ENCODE data around the gene ZDHHC11.
"Not testable (repeated sequence)": the region's sequence is repeated elsewhere in the genome, so short reads cannot be mapped to it uniquely, and the experiment has no call there.

The ZDHHC11 gene

DNA sequence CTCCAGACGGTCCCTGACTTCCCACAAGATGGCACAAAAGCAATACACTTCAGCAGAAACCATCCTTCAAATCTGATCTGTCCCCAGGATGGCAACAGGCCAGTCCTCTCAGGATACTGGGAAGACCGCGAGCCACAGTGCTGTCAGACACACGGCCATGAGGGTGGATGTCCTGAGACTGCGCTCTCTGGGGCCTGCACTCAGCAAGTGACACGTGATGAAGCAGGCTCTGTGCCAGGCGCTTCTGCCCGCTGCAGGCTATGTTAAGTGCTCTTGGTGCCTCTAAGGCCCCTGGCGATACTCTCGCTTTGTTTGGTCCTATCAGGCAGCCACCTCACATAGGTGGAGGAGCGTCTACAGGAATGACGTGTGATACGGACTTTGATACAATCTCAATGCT is 34.7 kb upstream of the ZDHHC11 start:
- H3K36me3 ChIP-seq (ENCODE audit: control insufficient read depth, insufficient read depth, low read length): peaks cover 53% of the 10 kb centered on the region
- no peak overlapping the region for H3K4me3 ChIP-seq (ENCODE audit: low read length)
- H3K9ac ChIP-seq (ENCODE audit: low read length): no peak overlapping the region
- no peaks in the 10 kb centered on the region for H3K27me3 ChIP-seq (ENCODE audit: control insufficient read depth, insufficient read depth, low read length)
- no peak overlapping the region for H3K27ac ChIP-seq (ENCODE audit: low read depth, low read length)
- H3K4me1 ChIP-seq (ENCODE audit: control insufficient read depth, insufficient read depth, low read length): no peaks in the 10 kb centered on the region

DNA sequence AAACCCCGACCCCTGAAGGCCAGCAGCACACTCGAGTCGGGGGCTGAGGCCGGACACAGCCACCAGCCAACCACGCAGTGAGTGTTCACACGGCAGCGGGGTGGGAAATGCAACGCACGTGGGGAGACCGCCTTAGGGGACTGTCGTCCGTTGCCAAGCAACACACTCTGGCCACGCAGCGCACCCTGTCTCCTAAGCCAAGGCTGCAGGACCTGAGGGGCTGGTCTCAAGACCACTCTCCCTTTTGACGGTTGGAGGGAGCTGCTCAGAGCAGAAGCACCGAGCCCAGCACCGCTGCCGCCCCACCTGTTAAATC is 34.3 kb upstream of the ZDHHC11 start:
- H3K27me3 ChIP-seq (ENCODE audit: control insufficient read depth, insufficient read depth, low read length): no peaks in the 10 kb centered on the region
- no peak overlapping the region for H3K9ac ChIP-seq (ENCODE audit: low read length)
- no peaks in the 10 kb centered on the region for H3K4me1 ChIP-seq (ENCODE audit: control insufficient read depth, insufficient read depth, low read length)
- peaks cover 51% of the 10 kb centered on the region for H3K36me3 ChIP-seq (ENCODE audit: control insufficient read depth, insufficient read depth, low read length)
- no peak overlapping the region for H3K27ac ChIP-seq (ENCODE audit: low read depth, low read length)
- no peak overlapping the region for H3K4me3 ChIP-seq (ENCODE audit: low read length)

DNA sequence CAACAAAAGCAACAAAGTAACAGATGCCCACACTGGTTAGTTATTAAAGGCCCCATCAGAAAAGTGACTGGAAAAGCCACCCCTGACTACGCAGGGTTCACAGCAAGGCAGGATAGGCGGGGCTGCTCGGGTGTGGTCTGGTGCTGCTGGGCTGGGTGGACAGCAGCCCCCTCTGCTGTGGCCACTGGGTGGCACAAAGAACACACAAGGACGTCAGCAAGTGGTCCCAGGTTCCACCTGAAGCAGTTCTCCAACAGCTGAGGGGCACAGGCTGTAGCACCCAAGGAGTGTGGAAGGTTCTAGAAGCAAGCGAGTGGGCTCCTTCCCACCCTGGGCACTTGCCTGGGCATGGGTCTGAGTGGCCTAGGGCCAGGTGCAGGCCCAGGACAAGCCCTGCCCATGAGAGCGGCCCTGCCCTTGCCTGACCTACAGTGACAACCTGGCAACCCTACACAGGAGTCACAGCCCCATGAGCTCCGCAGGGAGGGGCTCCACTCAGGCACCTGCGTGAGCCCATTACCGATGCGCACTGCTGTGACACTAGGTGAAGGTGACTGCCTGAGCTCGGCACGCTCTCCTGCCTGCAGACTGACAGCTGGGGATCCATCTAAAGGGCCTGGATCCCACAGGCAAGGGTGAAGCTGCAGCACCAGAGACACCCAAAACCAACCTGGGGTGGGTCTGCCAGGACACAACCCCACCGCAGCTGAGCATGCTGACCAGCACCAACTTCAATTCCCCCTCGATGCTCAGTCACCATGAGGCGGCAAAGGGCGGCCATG is 33.8 kb upstream of the ZDHHC11 start:
- Histone ChIP-seq H3K36me3 (ENCODE audit: control insufficient read depth, insufficient read depth, low read length) (peaks cover 49% of the 10 kb centered on the region), H3K27ac (ENCODE audit: low read depth, low read length) (no peak overlapping the region), H3K9ac (ENCODE audit: low read length) (no peak overlapping the region)

DNA sequence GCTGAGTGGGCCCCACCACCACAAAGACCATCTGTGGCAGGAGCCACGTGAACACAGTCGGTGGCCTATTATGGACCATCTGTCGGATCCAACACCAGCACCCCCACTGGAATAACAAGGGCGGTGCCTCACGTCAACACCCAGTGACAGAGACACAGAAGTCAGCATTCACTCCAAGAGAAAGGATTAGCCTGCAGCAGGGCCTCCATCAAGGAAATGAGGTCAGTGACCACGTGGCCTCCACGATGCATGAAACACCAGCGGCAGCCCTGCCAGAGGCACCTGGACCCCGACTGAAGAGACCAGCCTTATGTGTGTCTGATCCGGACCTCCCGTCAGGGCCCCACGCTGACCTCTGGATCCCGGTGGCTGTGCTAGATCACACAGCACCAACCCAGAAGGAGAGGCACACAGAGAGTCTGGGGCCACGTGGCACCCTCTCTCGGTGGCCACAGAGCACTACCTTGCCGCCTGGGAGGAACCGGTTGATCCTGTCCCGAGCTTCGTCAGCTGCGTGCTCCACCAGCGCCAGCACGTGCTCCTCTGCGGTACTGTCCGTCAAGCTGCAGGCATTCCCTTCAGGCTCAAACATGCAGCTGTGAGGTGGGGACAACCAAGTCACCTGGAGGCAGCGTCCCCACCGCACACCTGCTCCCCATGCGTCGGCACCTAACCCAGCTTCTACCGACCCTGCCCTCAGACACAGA is 32.8 kb upstream of the ZDHHC11 start:
- Histone ChIP-seq H3K36me3 (ENCODE audit: control insufficient read depth, insufficient read depth, low read length) (peaks cover 45% of the 10 kb centered on the region), H3K27ac (ENCODE audit: low read depth, low read length) (no peak overlapping the region), H3K4me3 (ENCODE audit: low read length) (no peak overlapping the region), H3K27me3 (ENCODE audit: control insufficient read depth, insufficient read depth, low read length) (no peaks in the 10 kb centered on the region), H3K9ac (ENCODE audit: low read length) (no peak overlapping the region), H3K4me1 (ENCODE audit: control insufficient read depth, insufficient read depth, low read length) (no peaks in the 10 kb centered on the region)

More for the DNA sequence above, 33.8 kb upstream of the ZDHHC11 start:
- Histone ChIP-seq H3K27me3 (ENCODE audit: control insufficient read depth, insufficient read depth, low read length) (no peaks in the 10 kb centered on the region), H3K4me1 (ENCODE audit: control insufficient read depth, insufficient read depth, low read length) (no peaks in the 10 kb centered on the region), H3K4me3 (ENCODE audit: low read length) (no peak overlapping the region)

DNA sequence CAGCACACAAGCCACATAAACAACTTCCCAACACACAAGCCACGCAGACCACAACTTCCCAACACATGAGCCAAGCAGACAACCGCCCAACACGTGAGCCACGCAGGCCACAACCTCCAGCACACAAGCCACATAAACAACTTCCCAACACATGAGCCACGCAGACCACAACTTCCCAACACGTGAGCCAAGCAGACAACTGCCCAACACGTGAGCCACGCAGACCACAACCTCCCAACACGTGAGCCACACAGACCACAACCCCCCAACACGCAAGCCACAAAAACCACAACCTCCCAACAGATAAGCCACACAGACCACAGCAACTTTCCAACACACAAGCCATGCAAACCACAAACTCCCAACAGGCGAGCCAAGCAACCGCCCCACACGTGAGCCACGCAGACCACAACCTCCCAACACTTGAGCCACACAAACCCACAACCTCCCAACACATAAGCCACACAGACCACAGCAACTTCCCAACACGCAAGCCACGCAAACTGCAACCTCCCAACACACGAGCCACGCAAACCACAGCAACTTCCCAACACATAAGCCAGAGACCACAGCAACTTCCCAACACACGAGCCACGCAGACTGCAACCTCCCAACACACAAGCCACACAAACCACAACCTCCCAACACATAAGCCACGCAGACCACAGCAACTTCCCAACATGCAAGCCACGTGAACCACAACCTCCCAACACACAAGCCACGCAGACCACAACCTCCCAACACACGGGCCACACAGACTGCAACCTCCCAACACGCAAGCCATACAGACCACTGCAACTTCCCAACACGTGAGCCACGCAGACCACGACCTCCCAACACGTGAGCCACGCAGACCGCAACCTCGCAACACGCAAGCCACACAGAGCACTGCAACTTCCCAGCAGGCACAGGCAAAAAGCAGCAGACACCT is 31.7 kb upstream of the ZDHHC11 start:
- Histone ChIP-seq H3K4me1 (ENCODE audit: control insufficient read depth, insufficient read depth, low read length) (no peaks in the 10 kb centered on the region), H3K27me3 (ENCODE audit: control insufficient read depth, insufficient read depth, low read length) (no peaks in the 10 kb centered on the region), H3K27ac (ENCODE audit: low read depth, low read length) (no peak overlapping the region), H3K4me3 (ENCODE audit: low read length) (no peak overlapping the region), H3K9ac (ENCODE audit: low read length) (no peak overlapping the region), H3K36me3 (ENCODE audit: control insufficient read depth, insufficient read depth, low read length) (peaks cover 45% of the 10 kb centered on the region)

DNA sequence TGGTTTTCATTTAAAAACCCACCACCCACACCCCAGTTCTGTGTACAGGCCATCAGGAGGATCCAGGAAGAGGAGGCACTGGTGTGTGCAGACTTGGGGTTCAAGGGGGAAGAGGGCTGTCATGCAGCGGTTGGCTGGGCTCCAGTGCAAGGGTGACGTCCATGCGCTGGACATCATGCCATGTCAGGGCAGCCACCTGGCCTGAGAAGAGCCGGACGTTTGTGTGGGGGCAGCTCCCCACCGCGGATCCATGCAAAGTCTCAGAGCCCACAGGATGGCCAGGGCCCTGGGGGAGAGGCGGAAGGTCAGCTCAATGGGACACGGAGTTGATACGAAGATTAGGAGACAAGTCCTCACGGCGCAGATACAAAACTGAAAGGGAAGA is 30.8 kb upstream of the ZDHHC11 start:
- no peak overlapping the region for H3K4me3 ChIP-seq (ENCODE audit: low read length)
- H3K27me3 ChIP-seq (ENCODE audit: control insufficient read depth, insufficient read depth, low read length): no peaks in the 10 kb centered on the region
- no peaks in the 10 kb centered on the region for H3K4me1 ChIP-seq (ENCODE audit: control insufficient read depth, insufficient read depth, low read length)
- peaks cover 38% of the 10 kb centered on the region for H3K36me3 ChIP-seq (ENCODE audit: control insufficient read depth, insufficient read depth, low read length)
- no peak overlapping the region for H3K27ac ChIP-seq (ENCODE audit: low read depth, low read length)
- H3K9ac ChIP-seq (ENCODE audit: low read length): no peak overlapping the region

DNA sequence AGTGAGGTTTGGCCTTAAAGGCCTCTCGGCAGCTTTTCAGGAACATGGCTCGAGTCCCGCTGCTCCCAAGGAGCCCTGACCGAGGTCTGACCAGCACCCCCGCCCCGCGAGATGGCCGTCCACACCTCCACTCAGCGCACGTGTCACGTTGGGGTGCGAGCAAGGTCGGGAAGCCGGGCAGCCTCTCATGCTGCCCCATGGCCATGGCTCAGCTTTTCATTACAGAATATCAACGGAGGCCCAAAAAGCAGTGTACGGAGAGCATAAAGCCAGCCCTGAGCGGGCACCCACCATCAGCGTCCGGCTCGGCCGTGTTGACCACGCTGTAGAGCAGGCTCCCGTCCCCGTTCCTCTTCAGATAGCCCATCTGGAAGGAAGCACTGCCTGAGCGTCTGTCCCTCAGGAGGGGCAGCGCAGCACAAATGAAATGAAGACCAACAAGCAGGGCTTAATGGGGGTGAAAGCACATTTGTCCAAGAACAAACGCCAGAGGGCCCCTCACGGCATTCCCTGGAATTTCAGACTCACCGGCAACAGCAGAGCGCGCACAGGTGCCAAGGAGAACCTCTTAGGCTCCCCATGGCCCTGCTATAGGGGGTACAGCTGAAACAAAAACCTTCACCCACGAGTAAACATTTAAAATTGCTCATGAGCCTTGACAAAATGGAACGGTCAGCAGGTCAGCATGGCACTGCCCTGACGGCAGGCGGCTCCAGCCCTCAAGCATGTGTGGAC is 30.2 kb upstream of the ZDHHC11 start:
- Histone ChIP-seq H3K27me3 (ENCODE audit: control insufficient read depth, insufficient read depth, low read length) (no peaks in the 10 kb centered on the region), H3K36me3 (ENCODE audit: control insufficient read depth, insufficient read depth, low read length) (peaks cover 32% of the 10 kb centered on the region), H3K27ac (ENCODE audit: low read depth, low read length) (no peak overlapping the region), H3K4me3 (ENCODE audit: low read length) (no peak overlapping the region), H3K4me1 (ENCODE audit: control insufficient read depth, insufficient read depth, low read length) (no peaks in the 10 kb centered on the region), H3K9ac (ENCODE audit: low read length) (no peak overlapping the region)

DNA sequence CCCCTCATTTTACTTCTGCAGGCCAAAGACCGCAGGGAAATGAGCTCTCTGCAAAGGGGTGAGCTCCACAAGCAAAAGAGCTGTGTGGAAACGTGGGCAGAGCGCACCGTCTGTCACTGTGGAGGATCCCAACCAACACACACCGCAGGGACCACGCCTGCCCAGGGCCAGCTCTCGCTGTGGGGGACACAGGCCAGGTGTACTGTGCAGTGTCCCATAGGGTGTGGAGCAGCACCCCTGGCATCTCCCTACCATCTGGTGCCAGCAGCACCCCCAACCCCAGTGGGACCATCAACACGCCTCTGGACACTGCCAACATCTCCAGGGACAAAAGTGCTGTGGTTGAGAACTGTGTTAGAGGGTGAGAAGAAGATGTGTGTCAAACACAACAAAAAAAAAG is 27.9 kb upstream of the ZDHHC11 start:
- H3K27ac ChIP-seq (ENCODE audit: low read depth, low read length); H3K27me3 ChIP-seq (ENCODE audit: control insufficient read depth, insufficient read depth, low read length); H3K9ac ChIP-seq (ENCODE audit: low read length); H3K4me1 ChIP-seq (ENCODE audit: control insufficient read depth, insufficient read depth, low read length); H3K4me3 ChIP-seq (ENCODE audit: low read length): not testable (repeated sequence)
- peaks cover 29% of the 10 kb centered on the region for H3K36me3 ChIP-seq (ENCODE audit: control insufficient read depth, insufficient read depth, low read length)

DNA sequence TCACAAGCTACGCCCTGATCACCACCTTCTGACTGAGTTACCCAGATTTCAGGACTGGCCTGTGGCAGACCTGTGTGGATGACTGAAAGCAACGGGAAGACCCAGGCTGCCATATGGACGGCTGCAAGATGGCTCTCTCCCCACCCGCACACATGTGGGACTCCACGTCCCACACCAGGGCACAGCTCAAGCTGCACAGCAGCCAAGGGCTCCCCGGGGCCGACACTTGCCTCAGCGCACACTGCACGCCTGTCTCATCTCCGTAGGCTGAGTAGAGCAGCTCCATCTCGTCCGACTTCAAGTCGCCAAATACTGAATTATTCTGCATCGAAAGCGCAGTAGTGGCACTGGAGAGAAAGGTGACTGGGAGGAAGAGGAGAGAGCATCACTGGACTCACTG is 27.3 kb upstream of the ZDHHC11 start:
- H3K36me3 ChIP-seq (ENCODE audit: control insufficient read depth, insufficient read depth, low read length): peaks cover 25% of the 10 kb centered on the region
- H3K4me3 ChIP-seq (ENCODE audit: low read length): no peak overlapping the region
- no peaks in the 10 kb centered on the region for H3K4me1 ChIP-seq (ENCODE audit: control insufficient read depth, insufficient read depth, low read length)
- no peak overlapping the region for H3K27ac ChIP-seq (ENCODE audit: low read depth, low read length)
- no peaks in the 10 kb centered on the region for H3K27me3 ChIP-seq (ENCODE audit: control insufficient read depth, insufficient read depth, low read length)
- no peak overlapping the region for H3K9ac ChIP-seq (ENCODE audit: low read length)

DNA sequence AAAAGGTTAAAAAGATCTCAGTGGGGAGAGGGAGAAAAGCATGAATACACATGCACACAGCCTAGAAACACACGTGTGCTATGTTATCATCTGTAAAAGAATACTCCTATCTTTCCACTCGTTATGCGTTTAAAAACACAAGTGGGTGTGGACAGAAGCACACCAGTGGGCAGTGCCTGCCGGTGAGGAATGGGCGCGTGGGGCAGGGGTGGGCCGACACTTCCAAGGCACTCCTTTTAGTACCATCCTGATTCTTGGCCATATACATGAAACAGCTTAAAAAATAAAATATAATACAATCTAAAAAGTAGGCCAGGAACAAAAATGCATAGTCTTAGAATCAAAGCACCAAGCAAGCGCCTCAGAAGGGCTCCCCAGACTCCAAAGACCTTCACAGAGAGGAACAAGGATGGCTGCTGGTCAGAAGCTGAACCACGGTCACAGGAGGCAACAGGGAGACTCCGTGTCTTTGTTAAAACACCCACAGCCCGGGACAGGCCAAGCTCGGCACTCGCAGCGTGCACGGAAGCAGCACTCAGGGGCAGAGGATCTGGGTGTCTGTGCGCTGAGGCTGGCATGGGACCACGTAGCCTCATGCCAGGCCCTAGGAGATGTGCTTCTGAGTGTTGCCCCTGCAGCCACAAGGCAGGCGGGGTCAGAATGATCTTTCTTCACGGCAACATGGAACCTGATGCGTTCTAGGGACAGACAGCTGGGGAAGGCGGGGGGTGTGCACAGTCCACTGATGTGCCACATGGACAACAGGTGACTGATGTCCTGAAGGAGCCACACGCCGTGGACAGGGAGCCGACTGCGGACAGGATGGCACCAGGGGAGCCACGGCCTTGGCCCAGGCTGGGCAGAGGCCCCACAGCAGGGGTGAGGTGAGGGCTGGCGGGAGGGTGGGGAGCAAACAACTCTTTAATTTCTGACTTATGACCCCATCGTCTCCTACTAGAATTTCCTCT is 25.9 kb upstream of the ZDHHC11 start:
- H3K4me3 ChIP-seq (ENCODE audit: low read length): no peak overlapping the region
- H3K9ac ChIP-seq (ENCODE audit: low read length): no peak overlapping the region
- H3K27me3 ChIP-seq (ENCODE audit: control insufficient read depth, insufficient read depth, low read length): no peaks in the 10 kb centered on the region
- peaks cover 28% of the 10 kb centered on the region for H3K36me3 ChIP-seq (ENCODE audit: control insufficient read depth, insufficient read depth, low read length)
- H3K27ac ChIP-seq (ENCODE audit: low read depth, low read length): no peak overlapping the region
- no peaks in the 10 kb centered on the region for H3K4me1 ChIP-seq (ENCODE audit: control insufficient read depth, insufficient read depth, low read length)

DNA sequence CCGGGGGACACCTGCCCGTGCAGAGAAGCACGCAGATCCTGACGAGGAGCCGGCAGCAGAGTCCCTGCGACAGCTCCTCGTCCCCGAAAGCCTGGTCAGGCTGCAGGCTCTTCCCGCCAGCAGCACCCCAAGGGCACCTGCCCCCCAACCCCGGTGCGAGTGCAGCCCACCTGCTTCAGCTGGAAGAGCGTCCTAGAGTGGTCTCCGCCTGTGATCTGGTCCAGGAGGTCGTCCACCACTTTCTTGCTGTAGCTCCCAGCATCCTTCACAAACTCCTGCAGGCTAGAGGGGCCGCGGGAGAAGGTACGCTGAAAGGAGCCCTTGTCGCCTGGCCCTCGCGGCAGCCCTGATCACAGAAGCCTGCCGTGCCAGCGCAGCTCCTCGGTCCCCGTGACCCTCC is 25.1 kb upstream of the ZDHHC11 start:
- Histone ChIP-seq H3K4me1 (ENCODE audit: control insufficient read depth, insufficient read depth, low read length) (no peaks in the 10 kb centered on the region), H3K27me3 (ENCODE audit: control insufficient read depth, insufficient read depth, low read length) (no peaks in the 10 kb centered on the region), H3K4me3 (ENCODE audit: low read length) (no peak overlapping the region), H3K36me3 (ENCODE audit: control insufficient read depth, insufficient read depth, low read length) (peaks cover 28% of the 10 kb centered on the region), H3K9ac (ENCODE audit: low read length) (no peak overlapping the region), H3K27ac (ENCODE audit: low read depth, low read length) (no peak overlapping the region)

Data from rectal smooth muscle tissue (tissue), 1 donor.